OCI-M2 (cell line): ENCODE data around the gene ZNF483.
"Not testable (repeated sequence)": the region's sequence is repeated elsewhere in the genome, so short reads cannot be mapped to it uniquely, and the experiment has no call there.

ENCODE experiments used
- DNase-seq: peaks from one replicate; lab custom pipeline; 2025; ENCODE audit not compliant: unreplicated experiment; lab: John Stamatoyannopoulos, UW

Gene ZNF483

GRCh38 chr9:111542497-111543254, 17.7 kb downstream of the ZNF483 start:
- no peak for DNase-seq

GRCh38 chr9:111548623-111549022, 23.6 kb downstream of the ZNF483 start:
- DNase-seq = no peak

- DNase-seq = not testable (repeated sequence)
These were observed 30.4 kb downstream of the ZNF483 start for GRCh38 chr9:111555425-111555824.

- DNase-seq = no peak
These were observed 34.1 kb downstream of the ZNF483 start for GRCh38 chr9:111559000-111559610.

DNA sequence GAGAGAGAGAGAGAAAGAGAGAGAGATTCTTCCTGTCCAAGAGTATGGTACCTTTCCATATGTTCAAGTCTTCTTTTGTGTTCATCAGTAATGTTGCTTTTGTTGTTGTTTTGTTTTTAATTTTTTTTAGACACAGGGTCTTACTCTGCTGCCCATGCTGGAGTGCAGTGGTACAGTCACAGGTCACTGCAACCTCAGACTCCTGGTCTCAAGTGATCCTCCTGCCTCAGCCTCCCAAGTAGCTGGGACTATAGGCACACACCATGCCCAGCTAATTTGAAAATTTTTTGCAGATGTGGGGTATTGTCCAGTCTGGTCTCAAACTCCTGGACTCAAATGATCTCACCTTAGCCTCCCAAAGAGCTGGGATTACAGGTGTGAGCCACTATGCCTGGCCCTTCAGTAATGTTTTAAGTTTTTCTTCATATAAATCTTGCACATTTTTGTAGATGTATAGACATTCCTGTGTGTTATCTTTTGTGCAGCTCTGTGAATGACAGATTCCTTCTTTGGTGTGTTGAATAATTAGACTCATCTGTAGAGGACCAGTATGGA, 36.3 kb downstream of the ZNF483 start:
- DNase-seq = no peak

DNA sequence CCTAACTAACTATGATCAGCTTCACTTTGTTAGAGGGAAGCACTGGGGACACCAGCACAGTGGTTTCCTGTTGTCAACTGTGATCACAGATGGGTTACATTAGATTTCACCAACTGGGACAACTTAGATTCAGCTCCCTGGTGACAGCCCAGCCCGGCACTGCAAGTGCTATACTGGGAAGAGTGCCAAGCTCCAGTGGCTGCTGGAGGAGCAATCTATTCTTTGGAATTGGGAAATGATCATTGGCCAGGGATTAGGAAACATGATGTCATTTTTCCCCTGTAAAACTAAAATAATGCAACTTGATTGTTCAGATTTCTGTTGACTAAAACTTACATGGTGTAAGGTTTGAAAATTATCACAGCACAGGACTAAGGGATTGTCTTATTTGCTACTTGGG, 41.3 kb downstream of the ZNF483 start:
- no peak for DNase-seq

- not testable (repeated sequence) for DNase-seq
These were observed 43.1 kb downstream of the ZNF483 start for GRCh38 chr9:111568127-111568526.

- DNase-seq = no peak
These were observed 48.1 kb downstream of the ZNF483 start for GRCh38 chr9:111572950-111573604.

- DNase-seq = no peak
These were observed 57.9 kb downstream of the ZNF483 start for GRCh38 chr9:111582888-111583287.

- DNase-seq = no peak
These were observed 61.4 kb downstream of the ZNF483 start for GRCh38 chr9:111586378-111586777.

GRCh38 chr9:111588846-111589245, 63.9 kb downstream of the ZNF483 start:
- DNase-seq = no peak

DNA sequence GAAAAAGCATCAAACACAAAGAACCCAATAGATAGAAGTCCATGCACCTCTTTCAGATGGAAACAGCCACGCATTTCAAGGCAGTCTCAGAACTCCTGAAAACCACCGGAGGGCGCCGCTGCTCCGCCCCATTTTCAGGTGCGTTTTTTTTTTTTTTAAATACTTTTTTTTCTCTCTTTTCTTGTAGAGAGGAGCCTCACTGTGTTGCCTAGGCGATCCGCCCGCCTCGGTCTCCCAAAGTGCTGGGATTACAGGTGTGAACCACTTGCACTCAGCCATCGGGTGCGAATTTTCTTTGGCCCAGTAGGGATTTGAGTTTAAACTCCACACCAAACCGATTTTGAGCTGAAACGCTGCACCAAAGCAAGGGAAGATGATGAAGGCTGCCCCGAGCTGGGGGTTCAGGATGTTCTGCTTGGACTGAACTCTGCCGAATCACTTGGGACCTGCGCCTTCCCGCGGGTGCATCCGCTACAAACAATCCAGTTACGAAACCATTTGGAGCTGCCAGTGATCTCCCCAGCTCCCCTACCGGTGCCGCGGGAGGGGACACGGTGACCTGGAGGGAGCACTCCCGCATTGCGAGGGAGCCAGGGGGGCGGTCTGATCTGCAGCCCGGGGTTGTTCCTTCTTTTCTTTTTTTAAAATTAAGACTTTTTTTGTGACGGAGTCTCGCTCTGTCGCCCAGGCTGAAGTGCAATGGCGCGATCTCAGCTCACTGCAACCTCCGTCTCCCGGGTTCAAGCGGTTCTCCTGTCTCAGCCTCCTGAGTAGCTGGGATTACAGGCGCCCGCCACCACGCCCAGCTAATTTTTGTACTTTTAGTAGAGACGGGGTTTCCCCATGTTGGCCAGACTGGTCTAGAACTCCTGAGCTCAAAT, 73.1 kb downstream of the ZNF483 start:
- no peak for DNase-seq

DNA sequence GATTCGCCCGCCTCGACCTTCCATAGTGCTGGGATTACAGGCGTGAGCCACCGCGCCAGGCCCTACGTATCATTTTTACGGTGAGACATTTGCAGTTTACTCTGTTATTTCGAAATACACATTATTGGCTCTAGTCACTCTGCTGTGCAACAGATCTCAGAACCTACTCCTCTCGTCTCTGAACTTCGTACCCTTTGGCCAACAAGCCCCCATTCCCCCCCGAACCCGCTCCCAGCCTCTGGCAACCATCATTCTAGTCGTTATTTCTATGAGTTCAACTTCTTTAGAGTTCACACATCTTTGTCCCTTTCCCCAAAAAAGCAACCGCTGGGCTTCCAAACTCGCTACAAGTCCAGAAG, 73.7 kb downstream of the ZNF483 start:
- DNase-seq = no peak

DNA sequence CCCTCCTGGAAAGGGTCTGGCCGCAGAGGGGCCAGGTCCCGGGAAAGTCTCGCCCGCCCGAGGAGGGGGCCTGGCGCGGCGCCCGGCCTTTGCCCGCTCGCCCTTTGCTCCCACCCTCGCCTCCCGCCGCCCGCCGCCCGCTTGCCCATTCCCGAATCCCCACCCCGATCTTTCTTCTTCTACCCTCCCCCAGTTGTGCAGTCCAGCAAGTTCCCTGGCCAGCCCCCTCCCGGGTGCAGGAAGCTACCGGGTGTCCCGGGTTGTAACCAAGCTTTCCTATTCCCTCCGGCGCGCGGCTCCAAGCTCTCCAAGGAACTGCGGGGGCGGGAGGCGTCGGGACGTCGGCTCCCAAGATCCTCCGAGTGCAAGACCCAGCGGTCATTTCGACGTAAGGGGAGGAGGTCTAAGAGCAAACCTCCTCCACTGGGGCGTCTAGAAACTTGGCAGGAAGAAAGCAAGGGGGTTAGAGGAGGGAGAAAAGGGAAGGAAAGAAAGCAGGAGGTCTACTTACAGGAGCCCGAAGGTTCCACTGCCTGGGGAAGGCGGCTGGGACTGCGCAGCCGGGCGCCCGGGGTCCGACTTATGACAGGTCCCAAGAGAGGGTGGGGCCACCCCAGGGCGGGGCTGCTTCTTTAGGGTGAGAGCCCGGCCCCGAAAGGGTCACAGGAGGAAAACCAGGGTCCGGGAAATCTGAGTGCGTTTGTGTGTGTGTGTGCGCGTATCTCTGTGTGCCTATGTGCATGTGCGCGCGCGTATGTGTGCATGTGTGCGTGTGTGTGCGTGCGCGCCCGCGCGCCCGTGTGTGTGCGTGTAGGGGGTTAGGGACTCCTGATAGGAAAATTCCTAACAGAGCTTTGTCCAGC, 74.3 kb downstream of the ZNF483 start, which contains the start of gene PTGR1:
TSS of gene PTGR1 (minus strand) at position 556 of the 863 bp plus-strand sequence. CDS start 2,225 bp downstream, outside the sequence.
- DNase-seq = no peak

GRCh38 chr9:111599955-111600343, 75.0 kb downstream of the ZNF483 start:
- no peak for DNase-seq

DNA sequence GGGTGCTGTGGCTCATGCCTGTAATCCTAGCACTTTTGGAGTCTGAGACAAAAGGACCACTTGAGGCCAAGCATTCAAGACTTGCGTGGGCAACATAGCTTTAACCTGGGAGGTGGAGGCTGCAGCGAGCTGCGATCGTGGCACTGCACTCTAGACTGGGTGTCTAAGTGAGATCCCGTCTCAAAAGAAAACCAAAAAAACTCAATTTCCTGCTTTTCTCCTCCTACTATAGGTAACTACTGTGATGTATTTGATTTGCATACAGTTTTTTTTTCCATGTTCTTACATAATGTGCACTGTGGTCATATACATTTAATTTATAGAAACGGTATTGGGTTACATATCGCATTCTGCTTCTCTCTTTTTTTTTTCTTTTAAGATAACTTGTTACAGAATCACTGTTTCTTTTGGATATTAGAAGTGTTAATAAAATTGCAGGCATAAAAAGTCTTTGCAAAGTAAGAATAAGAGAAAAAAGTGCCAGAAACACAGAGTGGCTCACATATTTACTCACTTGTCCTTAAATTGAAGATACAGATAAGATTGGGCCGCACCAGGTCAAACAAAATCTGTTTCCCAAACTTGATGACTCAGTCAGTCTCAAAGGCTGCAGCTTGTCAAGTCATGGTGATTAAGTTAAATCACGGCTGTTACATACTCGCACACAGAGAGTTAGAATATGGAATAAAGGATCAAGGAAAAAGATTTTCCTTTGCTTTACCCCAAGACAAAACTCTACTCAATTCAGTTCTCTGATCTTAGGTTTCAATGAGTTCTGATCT, 76.4 kb downstream of the ZNF483 start:
- no peak for DNase-seq

DNA sequence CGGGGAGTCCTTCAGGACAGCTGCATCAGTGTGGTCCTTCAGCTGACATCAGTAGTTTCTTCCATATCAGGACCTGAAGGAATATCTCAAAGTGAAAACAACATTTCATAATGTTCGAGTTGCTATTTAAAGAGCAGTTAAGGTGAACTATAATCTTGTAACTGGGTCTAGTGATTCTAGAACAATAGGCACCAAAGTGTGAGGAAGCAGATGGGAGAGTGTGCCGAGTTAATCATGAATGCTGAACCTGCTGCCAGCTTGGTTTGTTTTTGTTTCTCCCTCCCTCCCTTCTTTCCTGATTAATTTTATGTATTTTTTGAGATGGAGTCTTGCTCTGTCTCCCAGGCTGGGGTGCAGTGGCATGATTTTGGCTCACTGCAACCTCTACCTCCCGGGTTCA, 78.1 kb downstream of the ZNF483 start:
- DNase-seq = no peak

- DNase-seq = no peak
These were observed 79.2 kb downstream of the ZNF483 start for GRCh38 chr9:111604054-111604615.

GRCh38 chr9:111605041-111605559, 80.1 kb downstream of the ZNF483 start:
- no peak for DNase-seq
